Astrocyte (in vitro differentiated cells and primary cell): ENCODE data around the gene TRAPPC2. TPM values are rescaled to one million over a fixed set of nuclear protein-coding genes. Genes with fewer than 3 reads are reported as not detected.

ENCODE experiments used
- DNase-seq: peaks from one replicate; pipeline ENCODE4 v3.0.0-alpha.2; 2010; ENCODE audit warnings: low read depth
- FAIRE-seq: peaks from 2 replicates; lab custom pipeline; 2011; peaks lifted over from hg19 to GRCh38; lab: Jason Lieb, UNC
- H2AFZ ChIP-seq: 2 replicates; pipeline ENCODE4 v1.6.0; 2012; ENCODE audit warnings: low read depth, low read length, inconsistent platforms
- H3K27ac ChIP-seq: 2 replicates; pipeline ENCODE4 v1.5.1; 2011; ENCODE audit warnings: low read depth, low read length, inconsistent platforms
- H3K27me3 ChIP-seq: 2 replicates; pipeline ENCODE4 v1.6.0; 2011; ENCODE audit warnings: low read length, inconsistent platforms; ENCODE audit not compliant: insufficient read depth
- H3K36me3 ChIP-seq: 2 replicates; pipeline ENCODE4 v1.5.1; 2011; ENCODE audit warnings: low read length, inconsistent platforms; ENCODE audit not compliant: insufficient read depth
- H3K4me1 ChIP-seq: 2 replicates; pipeline ENCODE4 v1.5.1; 2011; ENCODE audit warnings: low read length, inconsistent platforms; ENCODE audit not compliant: insufficient read depth
- H3K4me2 ChIP-seq: 2 replicates; pipeline ENCODE4 v1.6.0; 2012; ENCODE audit warnings: low read length, inconsistent platforms
- H3K4me3 ChIP-seq: 2 replicates; pipeline ENCODE4 v1.5.1; 2011; ENCODE audit warnings: low read depth, mild to moderate bottlenecking, low read length, inconsistent platforms; ENCODE audit not compliant: insufficient read depth
- H3K79me2 ChIP-seq: 2 replicates; pipeline ENCODE4 v1.6.0; 2012; ENCODE audit warnings: mild to moderate bottlenecking, low read length, inconsistent platforms; ENCODE audit not compliant: insufficient read depth
- H3K9ac ChIP-seq: 2 replicates; pipeline ENCODE4 v1.6.0; 2012; ENCODE audit warnings: mild to moderate bottlenecking, low read length, inconsistent platforms
- H3K9me3 ChIP-seq: 2 replicates; pipeline ENCODE4 v1.5.1; 2012; ENCODE audit warnings: low read depth, mild to moderate bottlenecking, low read length, inconsistent platforms; ENCODE audit not compliant: insufficient read depth
- H4K20me1 ChIP-seq: 2 replicates; pipeline ENCODE4 v1.6.0; 2012; ENCODE audit warnings: low read length, inconsistent platforms; ENCODE audit not compliant: insufficient read depth
- H3K27ac Mint-ChIP-seq: one replicate; pipeline ENCODE4 v1.8.0; 2021; ENCODE audit warnings: mild to moderate bottlenecking, mixed read lengths; ENCODE audit not compliant: unreplicated experiment
- H3K27me3 Mint-ChIP-seq: one replicate; pipeline ENCODE4 v1.8.0; 2021; ENCODE audit warnings: low read depth, mixed read lengths; ENCODE audit not compliant: unreplicated experiment
- H3K36me3 Mint-ChIP-seq: one replicate; pipeline ENCODE4 v1.8.0; 2021; ENCODE audit warnings: low read depth, mixed read lengths; ENCODE audit not compliant: unreplicated experiment
- H3K4me1 Mint-ChIP-seq: one replicate; pipeline ENCODE4 v1.8.0; 2021; ENCODE audit warnings: low read depth, mixed read lengths; ENCODE audit not compliant: unreplicated experiment
- H3K4me3 Mint-ChIP-seq: one replicate; pipeline ENCODE4 v1.8.0; 2021; ENCODE audit warnings: mild to moderate bottlenecking, moderate library complexity, mixed read lengths; ENCODE audit not compliant: unreplicated experiment
- H3K9me3 Mint-ChIP-seq: one replicate; pipeline ENCODE4 v1.8.0; 2021; ENCODE audit warnings: mild to moderate bottlenecking, mixed read lengths; ENCODE audit not compliant: unreplicated experiment
- CTCF ChIP-seq: IDR thresholded peaks from 2 replicates; pipeline ENCODE4 v1.5.1; 2011; ENCODE audit warnings: low read depth, mild to moderate bottlenecking, inconsistent platforms, low read length, moderate library complexity; ENCODE audit not compliant: insufficient read depth
- EZH2 ChIP-seq: IDR thresholded peaks from 2 replicates; pipeline ENCODE4 v1.6.1; 2012; ENCODE audit warnings: mild to moderate bottlenecking, low read length, inconsistent platforms; ENCODE audit not compliant: insufficient read depth
- total RNA-seq: library from RNA; stranded (reverse); gene quantifications from 2 replicates; pipeline ENCODE4 v1.2.1, GENCODE V29; 2021

The TRAPPC2 gene
- total RNA-seq, 1 donor from 2014 or later = 17.0 TPM

DNA sequence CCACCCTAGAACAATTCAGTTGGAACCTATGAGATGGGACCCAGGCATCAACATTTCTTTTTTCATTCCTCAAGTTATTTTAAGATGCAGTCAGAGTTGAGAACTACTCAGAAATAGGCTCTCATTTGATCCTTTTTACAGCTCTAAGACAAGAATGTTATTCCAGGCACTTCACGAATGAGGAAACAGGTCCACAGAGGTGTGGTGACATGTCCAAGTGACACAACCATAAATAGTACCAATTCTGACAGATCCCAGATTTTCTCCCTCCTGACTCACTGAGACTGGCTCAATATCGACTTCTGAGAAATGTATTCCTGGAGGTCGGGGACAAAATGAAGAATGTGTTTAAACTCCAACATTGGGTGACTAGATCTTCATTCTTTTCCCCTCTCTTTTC, 70.4 kb downstream of the TRAPPC2 start:
- Histone ChIP-seq H2AFZ (no peak overlapping the region), H3K79me2 (no peaks in the 10 kb centered on the region), H3K27me3 (no peaks in the 10 kb centered on the region), H3K36me3 (no peaks in the 10 kb centered on the region), H3K9me3 (no peaks in the 10 kb centered on the region), H3K4me2 (no peak overlapping the region), H3K4me3 (no peak overlapping the region), H3K27ac (no peak overlapping the region), H3K9ac (no peak overlapping the region), H4K20me1 (no peaks in the 10 kb centered on the region), H3K4me1 (no peaks in the 10 kb centered on the region)
- no peak for DNase-seq
- H3K36me3 Mint-ChIP-seq = peaks cover 5% of the 10 kb centered on the region
- peaks cover 5% of the 10 kb centered on the region for H3K4me1 Mint-ChIP-seq
- H3K9me3 Mint-ChIP-seq = no peaks in the 10 kb centered on the region
- no peak overlapping the region for H3K4me3 Mint-ChIP-seq
- TF ChIP-seq CTCF (no peak), EZH2 (no peak)
- H3K27me3 Mint-ChIP-seq = no peaks in the 10 kb centered on the region
- H3K27ac Mint-ChIP-seq = no peak overlapping the region
- no peak for FAIRE-seq

DNA sequence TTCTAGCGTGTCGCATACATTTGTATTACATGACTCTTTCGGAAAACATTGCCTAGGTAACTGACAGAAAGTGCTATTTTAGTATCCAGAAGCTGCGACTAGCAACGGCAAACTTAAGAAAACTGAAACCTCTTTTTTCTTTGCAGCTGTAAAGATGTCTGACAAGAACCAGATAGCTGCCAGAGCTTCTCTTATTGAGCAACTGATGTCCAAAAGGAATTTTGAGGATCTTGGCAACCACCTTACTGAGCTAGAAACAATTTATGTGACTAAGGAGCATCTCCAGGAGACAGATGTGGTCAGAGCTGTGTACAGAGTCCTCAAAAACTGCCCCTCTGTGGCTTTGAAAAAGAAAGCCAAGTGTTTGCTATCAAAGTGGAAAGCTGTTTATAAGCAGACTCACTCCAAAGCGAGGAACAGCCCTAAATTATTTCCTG, 72.0 kb downstream of the TRAPPC2 start:
- Mint-ChIP-seq H3K36me3 (peaks cover 5% of the 10 kb centered on the region), H3K4me1 (peaks cover 9% of the 10 kb centered on the region), H3K9me3 (no peaks in the 10 kb centered on the region), H3K27me3 (no peaks in the 10 kb centered on the region), H3K4me3 (no peak overlapping the region), H3K27ac (no peak overlapping the region)
- H3K36me3 ChIP-seq = no peaks in the 10 kb centered on the region
- no peak overlapping the region for H2AFZ ChIP-seq
- H4K20me1 ChIP-seq = no peaks in the 10 kb centered on the region
- H3K9me3 ChIP-seq = no peaks in the 10 kb centered on the region
- no peak overlapping the region for H3K27ac ChIP-seq
- no peak overlapping the region for H3K4me3 ChIP-seq
- no peak overlapping the region for H3K9ac ChIP-seq
- H3K79me2 ChIP-seq = no peaks in the 10 kb centered on the region
- DNase-seq (no peak), FAIRE-seq (peak; percentile 99)
- H3K4me2 ChIP-seq = no peak overlapping the region
- H3K27me3 ChIP-seq = no peaks in the 10 kb centered on the region
- TF ChIP-seq EZH2 (no peak), CTCF (no peak)
- H3K4me1 ChIP-seq = no peaks in the 10 kb centered on the region

Other genes starting within 250 kb of the TRAPPC2 start
- gene EGFL6, start 165.0 kb downstream of the TRAPPC2 start, total RNA-seq = 0.18 TPM in 1 of 2 replicates, not detected in the other
- gene TCEANC, start 81.5 kb downstream of the TRAPPC2 start, total RNA-seq = 1.0 and 2.3 TPM in 2 replicates
- gene RAB9A, start 45.5 kb downstream of the TRAPPC2 start, total RNA-seq = 31.2 and 34.2 TPM in 2 replicates
- 16.1 and 22.0 TPM in 2 replicates for gene OFD1, start 128 bp upstream of the TRAPPC2 start, total RNA-seq
- 21.5 and 22.4 TPM in 2 replicates for gene GPM6B, start 82.5 kb upstream of the TRAPPC2 start, total RNA-seq